Activated CD4-positive, alpha-beta T cell treated with anti-CD3 and anti-CD28 coated beads for 4 hours (primary cell): ENCODE results near the gene TSPAN18.
A peak's percentile ranks its signal among the peaks of the same experiment; 100 is the strongest.
"Not testable (repeated sequence)": the region's sequence is repeated elsewhere in the genome, so short reads cannot be mapped to it uniquely, and the experiment has no call there.

Experiments
- DNase-seq, 2 donors: peaks; one replicate each; pipeline ENCODE4 v3.0.0-alpha.2; 2020

TSPAN18 gene

GRCh38 chr11:44854086-44854485 lies 127.3 kb downstream of the TSPAN18 start:
- DNase-seq: no peak

- DNase-seq: no peak
These were observed 128.2 kb downstream of the TSPAN18 start for GRCh38 chr11:44854741-44855492.

- no peak for DNase-seq
These were observed 128.7 kb downstream of the TSPAN18 start for GRCh38 chr11:44855493-44855849.

- DNase-seq: no peak
These were observed 130.8 kb downstream of the TSPAN18 start for GRCh38 chr11:44857490-44858090.

- no peak for DNase-seq
These were observed 132.2 kb downstream of the TSPAN18 start for GRCh38 chr11:44858796-44859527.

GRCh38 chr11:44859528-44859925 lies 132.8 kb downstream of the TSPAN18 start:
- DNase-seq: no peak

GRCh38 chr11:44860346-44860745 lies 133.6 kb downstream of the TSPAN18 start:
- DNase-seq: no peak

- DNase-seq: peak; percentile 65 to 80
These were observed 135.2 kb downstream of the TSPAN18 start for GRCh38 chr11:44861849-44862557.

- DNase-seq: no peak
These were observed 135.9 kb downstream of the TSPAN18 start for GRCh38 chr11:44862558-44863101.

GRCh38 chr11:44863231-44863630 lies 136.5 kb downstream of the TSPAN18 start:
- DNase-seq: no peak

- no peak for DNase-seq
These were observed 139.1 kb downstream of the TSPAN18 start for GRCh38 chr11:44865866-44866272.

GRCh38 chr11:44866286-44866685 lies 139.5 kb downstream of the TSPAN18 start:
- no peak for DNase-seq

GRCh38 chr11:44868021-44868420 lies 141.3 kb downstream of the TSPAN18 start:
- no peak for DNase-seq

GRCh38 chr11:44868455-44869421 lies 142.0 kb downstream of the TSPAN18 start:
- no peak for DNase-seq

GRCh38 chr11:44870181-44870580 lies 143.4 kb downstream of the TSPAN18 start:
- no peak for DNase-seq

- no peak for DNase-seq
These were observed 143.9 kb downstream of the TSPAN18 start for GRCh38 chr11:44870615-44871176.

GRCh38 chr11:44871682-44872081 lies 144.9 kb downstream of the TSPAN18 start:
- DNase-seq: not testable (repeated sequence)

GRCh38 chr11:44872556-44872955 lies 145.8 kb downstream of the TSPAN18 start:
- DNase-seq: no peak

GRCh38 chr11:44873537-44873936 lies 146.8 kb downstream of the TSPAN18 start:
- no peak for DNase-seq

- DNase-seq: no peak
These were observed 147.5 kb downstream of the TSPAN18 start for GRCh38 chr11:44874284-44874683.

GRCh38 chr11:44875037-44875436 lies 148.3 kb downstream of the TSPAN18 start:
- no peak for DNase-seq
